Thyroid gland (tissue), 4 donors: Measurements from ENCODE around the gene CHST13.

Experiments used
- POLR2A ChIP-seq, 2 donors: fragments of 450-650 bp; IDR thresholded peaks; one replicate each; pipeline ENCODE4 v1.6.1; 2017; ENCODE audit warnings: antibody characterized with exemption in 2 of 2, mild to moderate bottlenecking in 2 of 2, moderate library complexity in 1 of 2
- TF ChIP-seq, protein P1 (sequence below), 6 experiments: fragments of 200-600 bp in 3 of 6; fragments of 450-650 bp in 3 of 6; sonication (generic) in 3 of 6; IDR thresholded peaks; one replicate each; pipeline ENCODE4 v1.5.1; 2016 to 2019; ENCODE audit warnings: antibody characterized with exemption in 6 of 6, mild to moderate bottlenecking in 2 of 6, inconsistent platforms in 1 of 6, moderate library complexity in 1 of 6

DNA sequence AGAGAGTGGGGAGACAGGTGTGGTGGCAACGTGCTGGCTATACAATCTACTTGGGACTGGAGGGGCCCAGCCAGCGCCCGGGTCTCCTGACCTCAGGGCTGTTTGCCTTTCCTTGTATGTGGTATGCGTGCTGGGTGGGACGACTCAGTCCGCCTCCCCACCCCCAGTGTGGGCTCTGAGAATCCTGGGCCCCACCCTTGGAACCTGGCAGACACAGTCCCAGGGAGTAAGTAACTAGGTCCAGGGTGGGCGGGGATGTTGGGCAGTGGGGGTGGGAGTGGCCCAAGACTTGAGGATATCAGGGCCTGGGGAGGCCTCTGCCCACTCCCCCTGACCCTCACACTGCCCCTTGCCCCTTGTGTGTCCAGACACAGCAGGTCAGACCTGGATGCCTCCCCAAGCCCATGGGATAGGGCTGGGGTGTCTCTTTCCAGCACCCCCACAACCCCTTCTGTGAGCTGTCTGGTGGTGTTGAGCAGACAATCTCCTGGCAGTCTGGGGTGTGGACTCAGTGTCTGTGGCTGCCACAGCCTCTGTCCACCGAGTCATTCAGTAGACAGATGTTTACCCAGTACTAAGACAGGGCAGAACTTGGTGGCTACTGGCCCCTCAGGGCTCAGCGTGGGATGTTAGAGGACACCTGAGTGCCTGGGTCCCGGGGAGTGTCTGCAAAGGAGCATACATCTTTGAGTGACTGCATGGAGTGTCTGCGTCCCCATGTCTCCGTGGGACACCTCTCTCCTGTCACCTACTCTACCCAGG, 1.3 kb downstream of the CHST13 start:
- TF ChIP-seq POLR2A (IDR thresholded peaks at IDR 0.05) = no peak
- TF ChIP-seq, protein P1, sequence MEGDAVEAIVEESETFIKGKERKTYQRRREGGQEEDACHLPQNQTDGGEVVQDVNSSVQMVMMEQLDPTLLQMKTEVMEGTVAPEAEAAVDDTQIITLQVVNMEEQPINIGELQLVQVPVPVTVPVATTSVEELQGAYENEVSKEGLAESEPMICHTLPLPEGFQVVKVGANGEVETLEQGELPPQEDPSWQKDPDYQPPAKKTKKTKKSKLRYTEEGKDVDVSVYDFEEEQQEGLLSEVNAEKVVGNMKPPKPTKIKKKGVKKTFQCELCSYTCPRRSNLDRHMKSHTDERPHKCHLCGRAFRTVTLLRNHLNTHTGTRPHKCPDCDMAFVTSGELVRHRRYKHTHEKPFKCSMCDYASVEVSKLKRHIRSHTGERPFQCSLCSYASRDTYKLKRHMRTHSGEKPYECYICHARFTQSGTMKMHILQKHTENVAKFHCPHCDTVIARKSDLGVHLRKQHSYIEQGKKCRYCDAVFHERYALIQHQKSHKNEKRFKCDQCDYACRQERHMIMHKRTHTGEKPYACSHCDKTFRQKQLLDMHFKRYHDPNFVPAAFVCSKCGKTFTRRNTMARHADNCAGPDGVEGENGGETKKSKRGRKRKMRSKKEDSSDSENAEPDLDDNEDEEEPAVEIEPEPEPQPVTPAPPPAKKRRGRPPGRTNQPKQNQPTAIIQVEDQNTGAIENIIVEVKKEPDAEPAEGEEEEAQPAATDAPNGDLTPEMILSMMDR (IDR thresholded peaks at IDR 0.05) = no peak
